H9 (cell line): ENCODE results near the gene SUN1. TPM values are rescaled to one million over a fixed set of nuclear protein-coding genes. Genes with fewer than 3 reads are reported as not detected.
"Not testable (repeated sequence)": the region's sequence is repeated elsewhere in the genome, so short reads cannot be mapped to it uniquely, and the experiment has no call there.

ENCODE experiments used
- DNase-seq: peaks from one replicate; pipeline ENCODE4 v3.0.0-alpha.2; 2017
- H2AFZ ChIP-seq: one replicate; pipeline ENCODE4 v1.6.1; 2013; ENCODE audit warnings: mild to moderate bottlenecking, low read length, control low read depth, moderate library complexity
- H2AK5ac ChIP-seq: 2 replicates; pipeline ENCODE4 v1.6.1; 2013; ENCODE audit warnings: low read length, control low read depth, mixed read lengths; ENCODE audit not compliant: insufficient read length
- H2BK120ac ChIP-seq: one replicate; pipeline ENCODE4 v1.6.1; 2013; ENCODE audit warnings: low read depth, mild to moderate bottlenecking, low read length, control low read depth, inconsistent platforms; ENCODE audit not compliant: poor library complexity, severe bottlenecking
- H2BK12ac ChIP-seq: 2 replicates; pipeline ENCODE4 v1.6.1; 2013; ENCODE audit warnings: low read length, control low read depth, mixed read lengths, low read depth; ENCODE audit not compliant: insufficient read length
- H2BK15ac ChIP-seq: 2 replicates; pipeline ENCODE4 v1.6.1; 2013; ENCODE audit warnings: low read depth, low read length, control low read depth
- H2BK20ac ChIP-seq: one replicate; pipeline ENCODE4 v1.6.1; 2013; ENCODE audit warnings: low read depth, mild to moderate bottlenecking, low read length, control low read depth, inconsistent platforms; ENCODE audit not compliant: poor library complexity, severe bottlenecking
- H2BK5ac ChIP-seq: 2 replicates; pipeline ENCODE4 v1.6.1; 2013; ENCODE audit warnings: low read length, control low read depth, mixed read lengths; ENCODE audit not compliant: insufficient read length
- H3K14ac ChIP-seq: 2 replicates; pipeline ENCODE4 v1.6.1; 2013; ENCODE audit warnings: low read length, control low read depth; ENCODE audit not compliant: insufficient read depth
- H3K18ac ChIP-seq: 2 replicates; pipeline ENCODE4 v1.6.1; 2013; ENCODE audit warnings: low read depth, mild to moderate bottlenecking, mixed read lengths, low read length, control low read depth; ENCODE audit not compliant: insufficient read length
- H3K23ac ChIP-seq: 2 replicates; pipeline ENCODE4 v1.6.1; 2013; ENCODE audit warnings: low read length, control low read depth, mixed read lengths, low read depth; ENCODE audit not compliant: insufficient read length
- H3K23me2 ChIP-seq: 2 replicates; pipeline ENCODE4 v1.6.1; 2013; ENCODE audit warnings: low read depth, mild to moderate bottlenecking, mixed read lengths, low read length, control low read depth; ENCODE audit not compliant: insufficient read length, poor library complexity, severe bottlenecking
- H3K27ac ChIP-seq: 2 replicates; pipeline ENCODE4 v1.5.1; 2013; ENCODE audit warnings: low read length, control low read depth, mixed read lengths, low read depth; ENCODE audit not compliant: insufficient read length
- H3K27me3 ChIP-seq: 2 replicates; pipeline ENCODE4 v1.6.1; 2013; ENCODE audit warnings: low read length, control low read depth, inconsistent platforms; ENCODE audit not compliant: insufficient read depth
- H3K4ac ChIP-seq: 2 replicates; pipeline ENCODE4 v1.6.1; 2013; ENCODE audit warnings: low read depth, mild to moderate bottlenecking, control low read depth, inconsistent platforms, low read length, moderate library complexity
- H3K4me1 ChIP-seq: 2 replicates; pipeline ENCODE4 v1.6.1; 2013; ENCODE audit warnings: low read length, control low read depth, inconsistent platforms; ENCODE audit not compliant: insufficient read depth
- H3K4me2 ChIP-seq: 2 replicates; pipeline ENCODE4 v1.6.1; 2013; ENCODE audit warnings: low read length, control low read depth, mixed read lengths; ENCODE audit not compliant: insufficient read length, insufficient read depth
- H3K56ac ChIP-seq: 2 replicates; pipeline ENCODE4 v1.6.1; 2013; ENCODE audit warnings: low read depth, mild to moderate bottlenecking, mixed read lengths, low read length, control low read depth; ENCODE audit not compliant: insufficient read length
- H3K79me1 ChIP-seq: 2 replicates; pipeline ENCODE4 v1.6.1; 2013; ENCODE audit warnings: low read depth, mild to moderate bottlenecking, moderate library complexity, low read length, control low read depth, inconsistent platforms; ENCODE audit not compliant: insufficient read depth, poor library complexity, severe bottlenecking
- H3K79me2 ChIP-seq: 2 replicates; pipeline ENCODE4 v1.6.1; 2013; ENCODE audit warnings: low read length, control low read depth, inconsistent platforms; ENCODE audit not compliant: insufficient read depth
- H3K9ac ChIP-seq: 2 replicates; pipeline ENCODE4 v1.6.1; 2013; ENCODE audit warnings: low read length, control low read depth, mixed read lengths; ENCODE audit not compliant: insufficient read length; ENCODE audit errors: extremely low read depth
- H3K9me3 ChIP-seq: one replicate; pipeline ENCODE4 v1.6.1; 2013; ENCODE audit warnings: low read depth, low read length, inconsistent platforms; ENCODE audit not compliant: control insufficient read depth
- H3T11ph ChIP-seq: one replicate; pipeline ENCODE4 v1.6.1; 2013; ENCODE audit warnings: mild to moderate bottlenecking, low read length, control low read depth, inconsistent platforms
- H4K20me1 ChIP-seq: one replicate; pipeline ENCODE4 v1.6.1; 2013; ENCODE audit not compliant: control insufficient read depth, insufficient read length, insufficient read depth
- H4K5ac ChIP-seq: 2 replicates; pipeline ENCODE4 v1.6.1; 2013; ENCODE audit warnings: low read depth, mild to moderate bottlenecking, mixed read lengths, low read length, control low read depth; ENCODE audit not compliant: insufficient read length
- H4K8ac ChIP-seq: replicated peaks from 2 replicates; pipeline ENCODE4 v1.6.1; 2013; ENCODE audit warnings: low read length, control low read depth, mixed read lengths, low read depth; ENCODE audit not compliant: insufficient read length
- H4K91ac ChIP-seq: 2 replicates; pipeline ENCODE4 v1.6.1; 2013; ENCODE audit warnings: low read depth, mild to moderate bottlenecking, moderate library complexity, mixed read lengths, low read length, control low read depth; ENCODE audit not compliant: insufficient read length
- H3K27ac Mint-ChIP-seq, 3 experiments: 2 replicates in 2 of 3; 3 replicates in 1 of 3; pipeline ENCODE4 v1.8.0; 2020 to 2021; ENCODE audit warnings: mixed read lengths in 3 of 3, mild to moderate bottlenecking in 1 of 3, moderate library complexity in 1 of 3
- H3K27me3 Mint-ChIP-seq: 2 replicates; pipeline ENCODE4 v1.8.0; 2021; ENCODE audit warnings: low read depth, mild to moderate bottlenecking, moderate library complexity, mixed read lengths
- H3K36me3 Mint-ChIP-seq, 3 experiments: 2 replicates in 2 of 3; 3 replicates in 1 of 3; pipeline ENCODE4 v1.8.0; 2020 to 2021; ENCODE audit warnings: low read depth in 3 of 3, mixed read lengths in 3 of 3; ENCODE audit not compliant: insufficient read depth in 1 of 3
- H3K4me1 Mint-ChIP-seq, 2 experiments: 2 replicates each; pipeline ENCODE4 v1.8.0; 2020; ENCODE audit warnings: mixed read lengths in 2 of 2
- H3K4me3 Mint-ChIP-seq, 2 experiments: 2 replicates in 1 of 2; 3 replicates in 1 of 2; pipeline ENCODE4 v1.8.0; 2020 to 2021; ENCODE audit warnings: mild to moderate bottlenecking in 2 of 2, mixed read lengths in 2 of 2, moderate library complexity in 1 of 2
- H3K9me3 Mint-ChIP-seq, 2 experiments: 2 replicates in 1 of 2; 3 replicates in 1 of 2; pipeline ENCODE4 v1.8.0; 2020; ENCODE audit warnings: mild to moderate bottlenecking in 2 of 2, mixed read lengths in 2 of 2, moderate library complexity in 1 of 2
- CTCF ChIP-seq: fragments of 200-600 bp; sonication (generic); conservative IDR thresholded peaks from 3 replicates; pipeline ENCODE4 v1.8.0; 2021; ENCODE audit warnings: antibody characterized with exemption, mild to moderate bottlenecking
- WGBS: extraction: QIAGEN DNeasy Blood & Tissue Kit; methylation state at CpG from one replicate; pipeline ENCODE4 v1.1.7; 2013; ENCODE audit warnings: missing lambda C conversion rate, low lambda C conversion rate, mixed read lengths; ENCODE audit not compliant: insufficient read length; ENCODE audit errors: extremely low coverage; 5-methylcytosine and 5-hydroxymethylcytosine counted together
- total RNA-seq: library from RNA; stranded (reverse); gene quantifications from 2 replicates; pipeline ENCODE4 v1.2.1, GENCODE V29; 2021

The SUN1 gene
- total RNA-seq, 1 experiment from 2014 or later, result 118 TPM

- Histone ChIP-seq H3K4me1 (no peaks in the 10 kb centered on the region), H3T11ph (no peak overlapping the region), H2BK12ac (no peak overlapping the region), H3K9me3 (no peaks in the 10 kb centered on the region), H3K4me2 (no peak overlapping the region), H3K18ac (no peak overlapping the region), H3K23me2 (no peaks in the 10 kb centered on the region), H4K20me1 (no peaks in the 10 kb centered on the region), H3K27me3 (no peaks in the 10 kb centered on the region), H3K14ac (no peak overlapping the region; the same call in 1 of the 2 replicates), H3K4ac (no peak overlapping the region), H3K9ac (no peak overlapping the region), H2AFZ (no peak overlapping the region), H3K56ac (no peak overlapping the region), H3K23ac (no peak overlapping the region), H3K79me1 (no peaks in the 10 kb centered on the region), H3K27ac (no peak overlapping the region), H2BK5ac (no peak overlapping the region), H2BK20ac (no peak overlapping the region), H4K91ac (no peak overlapping the region), H2BK120ac (no peak overlapping the region), H2AK5ac (no peak overlapping the region), H3K79me2 (no peaks in the 10 kb centered on the region), H4K5ac (no peak overlapping the region), H4K8ac (no peak overlapping the region), H2BK15ac (no peak overlapping the region)
- peak; percentile 72 for DNase-seq
- H3K27ac Mint-ChIP-seq, result peak overlapping the region in 2 of 3 experiments; percentile 70 to 85; a peak in 3 of 7 replicates
- no peaks in the 10 kb centered on the region for H3K36me3 Mint-ChIP-seq
- no peaks in the 10 kb centered on the region; the same call in 1 of the 2 replicates for H3K27me3 Mint-ChIP-seq
- WGBS, result no CpG with 5 or more reads among the region's 40 CpGs
- H3K4me3 Mint-ChIP-seq, result no peak overlapping the region
- no peak for TF ChIP-seq CTCF
- H3K4me1 Mint-ChIP-seq, result peaks cover 4 to 6% of the 10 kb centered on the region in 2 experiments; a peak in 3 of 4 replicates
- H3K9me3 Mint-ChIP-seq, result no peaks in the 10 kb centered on the region
Observed at GRCh38 chr7:923108-924041, 91.1 kb downstream of the SUN1 start.

- not testable (repeated sequence) for H2BK20ac ChIP-seq, H3K9me3 Mint-ChIP-seq, H2BK5ac ChIP-seq, H2BK120ac ChIP-seq, H3K23me2 ChIP-seq, H3K23ac ChIP-seq, H4K5ac ChIP-seq, H4K91ac ChIP-seq, H3T11ph ChIP-seq, H3K56ac ChIP-seq, H3K27me3 Mint-ChIP-seq, H3K18ac ChIP-seq, H3K4me1 ChIP-seq, H3K79me2 ChIP-seq, H3K27me3 ChIP-seq, H3K4ac ChIP-seq, H2AK5ac ChIP-seq, H4K20me1 ChIP-seq, H3K79me1 ChIP-seq, H3K27ac ChIP-seq, H3K9me3 ChIP-seq, H3K9ac ChIP-seq, H2BK12ac ChIP-seq, H3K36me3 Mint-ChIP-seq, H2BK15ac ChIP-seq, H3K27ac Mint-ChIP-seq, H3K4me2 ChIP-seq, H4K8ac ChIP-seq, H3K14ac ChIP-seq, DNase-seq, H2AFZ ChIP-seq, H3K4me3 Mint-ChIP-seq, H3K4me1 Mint-ChIP-seq
- WGBS, result no CpG with 5 or more reads among the region's 25 CpGs
Observed at GRCh38 chr7:924042-924441, 91.8 kb downstream of the SUN1 start.
